Vagina (tissue), 2 donors: ENCODE results near the gene ZSWIM6. TPM values are rescaled to one million over a fixed set of nuclear protein-coding genes. Genes with fewer than 3 reads are reported as not detected.

Experiments
- DNase-seq, 2 donors: peaks; one replicate each; pipeline ENCODE4 v3.0.0-alpha.2; 2017; ENCODE audit errors: extremely low spot score in 2 of 2
- H3K27ac ChIP-seq: fragments of 200-600 bp; sonication (generic); one replicate; pipeline ENCODE4 v1.5.1; 2019
- H3K27me3 ChIP-seq: fragments of 200-600 bp; sonication (generic); one replicate; pipeline ENCODE4 v1.5.1; 2019
- H3K36me3 ChIP-seq, 2 donors: fragments of 200-600 bp; sonication (generic); one replicate each; pipeline ENCODE4 v1.5.1; 2017 to 2019
- H3K4me1 ChIP-seq: fragments of 200-600 bp; sonication (generic); one replicate; pipeline ENCODE4 v1.5.1; 2019
- H3K4me3 ChIP-seq, 2 donors: fragments of 200-600 bp; sonication (generic); 1 replicate in 1 of 2; 2 replicates in 1 of 2; pipeline ENCODE4 v1.5.1; 2016 to 2019
- H3K9me3 ChIP-seq: fragments of 200-600 bp; sonication (generic); one replicate; pipeline ENCODE4 v1.5.1; 2019
- POLR2A ChIP-seq, 2 donors: fragments of 450-650 bp; IDR thresholded peaks; one replicate each; pipeline ENCODE4 v1.6.1; 2017; ENCODE audit warnings: antibody characterized with exemption in 2 of 2, mild to moderate bottlenecking in 2 of 2, moderate library complexity in 2 of 2
- POLR2AphosphoS5 ChIP-seq, 2 donors: sonication (generic); formaldehyde crosslinking; IDR thresholded peaks; one replicate each; pipeline ENCODE4 v1.9.0; 2017; ENCODE audit warnings: antibody characterized with exemption in 2 of 2, mild to moderate bottlenecking in 2 of 2, low read depth in 1 of 2; ENCODE audit not compliant: insufficient read depth in 1 of 2
- intact Hi-C: fragments of 100-400 bp; cut with DNase I; formaldehyde crosslinking; loops from one replicate; pipeline ENCODE4 v1.15.1; 2023
- total RNA-seq: library from RNA; depleted of rRNA; stranded (reverse); fragments of >200 nt; gene quantifications from one replicate; pipeline ENCODE4 v1.2.3, GENCODE V29; 2016
- TF ChIP-seq, protein P1 (sequence below), 3 experiments: fragments of 450-650 bp in 2 of 3; fragments of 200-600 bp in 1 of 3; sonication (generic) in 1 of 3; IDR thresholded peaks; one replicate each; pipeline ENCODE4 v1.5.1; 2017 to 2019; ENCODE audit warnings: antibody characterized with exemption in 3 of 3, mild to moderate bottlenecking in 2 of 3, moderate library complexity in 2 of 3

The ZSWIM6 gene
- total RNA-seq, 1 donor from 2014 or later = 16.7 TPM

DNA sequence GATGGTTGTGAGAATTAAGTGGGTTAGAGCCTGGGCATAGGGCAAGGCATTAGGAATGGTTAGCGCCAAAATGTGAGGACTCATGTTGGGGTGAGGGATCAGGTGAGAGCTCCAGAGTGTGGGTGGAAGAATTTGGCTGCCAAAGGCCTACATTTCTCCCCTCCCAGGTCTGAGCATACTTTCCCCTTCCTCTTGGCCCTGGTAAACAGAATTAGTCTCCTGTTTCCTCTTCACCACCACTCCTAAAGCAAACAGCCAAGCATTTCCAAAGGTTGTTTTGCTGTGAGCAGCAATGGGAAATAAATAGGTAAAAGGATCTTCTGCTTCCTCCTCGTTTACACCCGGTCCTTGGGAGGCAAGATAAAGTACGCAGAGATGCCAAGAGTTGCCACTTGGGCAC is 132.5 kb downstream of the ZSWIM6 start:
- H3K4me3 ChIP-seq = no peak overlapping the region
- no peak for TF ChIP-seq POLR2A (IDR thresholded peaks at IDR 0.05)
- no peak for TF ChIP-seq POLR2AphosphoS5 (IDR thresholded peaks at IDR 0.05; ENCODE audit: insufficient read depth in 1 of 2, low read depth in 1 of 2)
- TF ChIP-seq, protein P1, sequence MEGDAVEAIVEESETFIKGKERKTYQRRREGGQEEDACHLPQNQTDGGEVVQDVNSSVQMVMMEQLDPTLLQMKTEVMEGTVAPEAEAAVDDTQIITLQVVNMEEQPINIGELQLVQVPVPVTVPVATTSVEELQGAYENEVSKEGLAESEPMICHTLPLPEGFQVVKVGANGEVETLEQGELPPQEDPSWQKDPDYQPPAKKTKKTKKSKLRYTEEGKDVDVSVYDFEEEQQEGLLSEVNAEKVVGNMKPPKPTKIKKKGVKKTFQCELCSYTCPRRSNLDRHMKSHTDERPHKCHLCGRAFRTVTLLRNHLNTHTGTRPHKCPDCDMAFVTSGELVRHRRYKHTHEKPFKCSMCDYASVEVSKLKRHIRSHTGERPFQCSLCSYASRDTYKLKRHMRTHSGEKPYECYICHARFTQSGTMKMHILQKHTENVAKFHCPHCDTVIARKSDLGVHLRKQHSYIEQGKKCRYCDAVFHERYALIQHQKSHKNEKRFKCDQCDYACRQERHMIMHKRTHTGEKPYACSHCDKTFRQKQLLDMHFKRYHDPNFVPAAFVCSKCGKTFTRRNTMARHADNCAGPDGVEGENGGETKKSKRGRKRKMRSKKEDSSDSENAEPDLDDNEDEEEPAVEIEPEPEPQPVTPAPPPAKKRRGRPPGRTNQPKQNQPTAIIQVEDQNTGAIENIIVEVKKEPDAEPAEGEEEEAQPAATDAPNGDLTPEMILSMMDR (IDR thresholded peaks at IDR 0.05) = no peak
- peaks cover 44% of the 10 kb centered on the region for H3K4me1 ChIP-seq
- no peaks in the 10 kb centered on the region for H3K36me3 ChIP-seq
- H3K27me3 ChIP-seq = no peaks in the 10 kb centered on the region
- intact Hi-C loops = no loop called here
- no peaks in the 10 kb centered on the region for H3K9me3 ChIP-seq
- DNase-seq = no peak
- no peak overlapping the region for H3K27ac ChIP-seq

DNA sequence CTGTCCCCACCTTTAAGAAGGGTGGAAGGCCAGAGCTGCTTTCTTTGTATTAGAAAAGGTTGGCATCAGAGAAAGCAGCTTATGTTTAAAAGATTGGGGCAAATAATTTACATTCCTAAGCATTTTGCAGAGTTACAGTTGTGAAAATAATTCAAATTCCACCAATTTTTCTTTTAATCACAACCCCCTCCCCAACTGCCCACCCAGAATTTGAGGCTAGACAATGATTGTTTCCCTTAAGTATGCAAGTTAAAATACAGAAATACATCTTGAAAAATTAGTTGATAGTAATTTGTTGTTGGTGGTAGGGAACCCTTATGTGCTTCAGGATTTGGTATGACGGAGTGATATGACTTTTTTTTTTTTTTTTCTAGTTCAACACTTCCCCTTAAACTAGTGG is 133.0 kb downstream of the ZSWIM6 start:
- intact Hi-C loops = no loop called here
- Histone ChIP-seq H3K4me3 (no peak overlapping the region), H3K27me3 (no peaks in the 10 kb centered on the region), H3K4me1 (peaks cover 44% of the 10 kb centered on the region), H3K36me3 (no peaks in the 10 kb centered on the region), H3K9me3 (no peaks in the 10 kb centered on the region), H3K27ac (no peak overlapping the region)
- TF ChIP-seq POLR2A (IDR thresholded peaks at IDR 0.05) (no peak), POLR2AphosphoS5 (IDR thresholded peaks at IDR 0.05; ENCODE audit: insufficient read depth in 1 of 2, low read depth in 1 of 2) (no peak)
- TF ChIP-seq, protein P1 (IDR thresholded peaks at IDR 0.05) = no peak
- no peak for DNase-seq

DNA sequence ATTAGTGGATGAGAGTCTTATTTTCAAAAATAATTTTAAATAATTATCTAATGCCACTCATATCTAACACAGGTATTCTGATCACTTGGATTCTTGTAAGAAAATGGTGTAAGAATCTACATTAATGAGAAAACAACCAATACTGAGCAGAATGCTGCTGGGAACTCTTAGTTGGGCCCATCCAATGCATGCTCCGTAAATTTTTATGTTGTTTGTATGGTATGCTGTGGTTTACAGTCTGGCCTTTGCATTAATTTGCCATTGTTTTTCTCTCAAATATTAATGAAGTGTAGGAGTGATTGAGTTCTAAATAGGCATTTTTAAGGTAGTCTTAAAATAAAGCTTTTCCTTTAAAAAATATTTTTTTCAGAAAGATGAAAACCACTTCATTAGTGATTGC is 133.4 kb downstream of the ZSWIM6 start:
- no peak overlapping the region for H3K4me3 ChIP-seq
- no peak for DNase-seq
- no peaks in the 10 kb centered on the region for H3K36me3 ChIP-seq
- H3K4me1 ChIP-seq = peaks cover 44% of the 10 kb centered on the region
- no peaks in the 10 kb centered on the region for H3K27me3 ChIP-seq
- H3K27ac ChIP-seq = no peak overlapping the region
- no peaks in the 10 kb centered on the region for H3K9me3 ChIP-seq
- intact Hi-C loops = no loop called here
- TF ChIP-seq POLR2A (IDR thresholded peaks at IDR 0.05) (no peak), POLR2AphosphoS5 (IDR thresholded peaks at IDR 0.05; ENCODE audit: insufficient read depth in 1 of 2, low read depth in 1 of 2) (no peak)
- TF ChIP-seq, protein P1 (IDR thresholded peaks at IDR 0.05) = no peak

DNA sequence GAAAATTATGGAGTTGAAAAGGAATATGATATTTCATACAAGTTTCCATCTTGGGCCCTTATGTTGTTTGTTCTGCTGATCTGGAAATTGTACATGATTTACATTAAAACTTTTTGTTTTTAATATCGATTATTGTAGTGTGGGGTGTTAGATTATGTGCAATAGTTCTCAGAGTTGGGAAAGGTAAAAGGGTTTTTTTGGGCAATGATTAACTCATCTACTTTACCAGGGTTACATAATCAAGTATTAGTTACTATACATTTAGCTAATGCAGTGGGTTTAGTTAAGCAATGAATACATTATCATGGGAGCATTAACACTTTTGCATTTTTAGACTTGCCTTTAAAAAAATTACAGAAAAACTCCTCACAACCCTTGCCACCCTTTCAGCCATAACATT is 134.0 kb downstream of the ZSWIM6 start:
- Histone ChIP-seq H3K9me3 (no peaks in the 10 kb centered on the region), H3K4me3 (no peak overlapping the region), H3K36me3 (no peaks in the 10 kb centered on the region), H3K27me3 (no peaks in the 10 kb centered on the region), H3K27ac (no peak overlapping the region), H3K4me1 (peaks cover 44% of the 10 kb centered on the region)
- TF ChIP-seq, protein P1 (IDR thresholded peaks at IDR 0.05) = no peak
- TF ChIP-seq POLR2AphosphoS5 (IDR thresholded peaks at IDR 0.05; ENCODE audit: insufficient read depth in 1 of 2, low read depth in 1 of 2) = no peak
- no peak for TF ChIP-seq POLR2A (IDR thresholded peaks at IDR 0.05)
- DNase-seq = no peak
- intact Hi-C loops = no loop called here

DNA sequence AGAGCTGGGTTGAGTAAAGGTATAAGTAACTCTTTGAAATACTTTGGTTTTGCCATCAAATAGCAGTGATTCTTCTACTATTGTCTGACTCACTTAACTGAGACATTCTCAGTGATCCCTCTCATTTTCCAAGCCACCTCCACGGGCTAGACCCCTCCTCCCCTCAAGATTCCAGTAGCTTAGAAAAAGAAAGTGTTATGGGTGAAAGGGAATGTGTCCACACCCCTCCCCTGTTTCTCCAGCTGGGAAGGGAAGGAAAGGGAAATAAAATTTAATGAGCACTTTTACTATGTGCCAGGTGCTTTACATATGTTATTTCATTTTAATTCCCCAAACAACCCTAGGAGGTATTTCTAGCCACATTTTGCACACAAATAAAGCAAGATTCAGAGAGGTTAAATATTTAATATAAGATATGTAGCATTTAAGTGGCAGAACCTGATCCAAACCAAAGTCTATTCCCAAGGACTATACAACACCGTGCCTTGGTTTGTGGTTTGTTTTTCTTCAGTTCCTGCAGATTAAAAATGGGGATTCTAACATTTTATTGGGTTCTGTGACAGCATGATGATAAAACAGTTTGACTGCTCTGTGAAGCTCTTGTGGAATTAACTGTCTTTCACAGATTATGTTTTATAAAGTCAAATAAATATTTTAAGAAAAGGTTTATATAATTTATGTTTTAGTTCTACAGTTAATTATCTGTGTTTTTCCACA is 135.9 kb downstream of the ZSWIM6 start:
- Histone ChIP-seq H3K27me3 (no peaks in the 10 kb centered on the region), H3K4me1 (peaks cover 35% of the 10 kb centered on the region), H3K9me3 (no peaks in the 10 kb centered on the region), H3K27ac (no peak overlapping the region), H3K4me3 (no peak overlapping the region), H3K36me3 (no peaks in the 10 kb centered on the region)
- TF ChIP-seq POLR2A (IDR thresholded peaks at IDR 0.05) (no peak), POLR2AphosphoS5 (IDR thresholded peaks at IDR 0.05; ENCODE audit: insufficient read depth in 1 of 2, low read depth in 1 of 2) (no peak)
- TF ChIP-seq, protein P1 (IDR thresholded peaks at IDR 0.05) = no peak
- intact Hi-C loops = no loop called here
- DNase-seq = no peak
